ENCODE measurements around the gene TCEAL9.

The TCEAL9 gene

DNA sequence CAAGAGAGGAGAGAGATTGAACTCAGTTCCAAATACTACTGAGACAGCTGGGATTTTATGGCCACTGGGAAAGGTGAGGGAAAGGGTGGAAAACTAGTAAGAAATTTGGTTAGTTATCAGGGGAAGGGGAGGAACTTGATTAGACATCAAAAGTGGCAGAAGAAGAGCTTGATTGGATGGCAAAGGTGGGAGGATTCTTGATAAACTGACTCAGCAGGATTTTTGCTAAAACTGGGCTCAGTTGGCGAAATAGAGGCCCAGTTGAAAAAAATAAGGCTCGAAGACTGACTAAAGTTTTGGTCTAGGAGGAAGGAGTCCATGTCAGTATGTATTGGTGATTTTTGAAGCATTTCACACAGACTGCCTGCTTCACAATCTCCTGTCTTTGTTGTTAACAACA, 30.0 kb downstream of the TCEAL9 start:
- ATAC-seq = no peak

DNA sequence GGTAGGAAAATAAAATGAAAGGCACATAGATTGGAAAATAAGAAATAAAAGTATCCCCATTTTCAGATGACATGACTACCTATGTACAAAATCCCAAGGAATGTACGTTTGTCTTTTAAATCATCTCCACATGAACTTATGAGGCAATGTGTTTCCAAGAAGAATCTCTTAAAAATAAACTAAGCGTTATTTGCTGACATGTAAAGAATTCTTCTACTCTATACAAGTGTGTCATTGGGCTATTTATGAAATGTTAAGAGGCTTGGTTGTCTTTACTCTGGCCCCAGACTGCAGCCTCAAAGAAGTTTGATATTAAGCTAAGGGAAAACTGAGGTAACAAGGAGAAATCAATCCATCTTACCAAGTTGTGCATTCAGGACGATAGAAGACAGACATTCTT, 37.2 kb downstream of the TCEAL9 start:
- DNase-seq (no peak), ATAC-seq (no peak)
- H3K27ac Mint-ChIP-seq = no peak overlapping the region
- H3K9me3 Mint-ChIP-seq = peaks cover 3% of the 10 kb centered on the region
- no peak overlapping the region for H3K4me3 Mint-ChIP-seq
- no peaks in the 10 kb centered on the region for H3K36me3 Mint-ChIP-seq (ENCODE audit: low read depth)
- peaks cover 9% of the 10 kb centered on the region for H3K27me3 Mint-ChIP-seq
- peaks cover 24% of the 10 kb centered on the region for H3K4me1 Mint-ChIP-seq

More for the DNA sequence above, 30.0 kb downstream of the TCEAL9 start:
- no peak overlapping the region for H3K4me3 Mint-ChIP-seq
- no peaks in the 10 kb centered on the region for H3K36me3 Mint-ChIP-seq (ENCODE audit: low read depth)
- H3K4me1 Mint-ChIP-seq = no peaks in the 10 kb centered on the region
- H3K27ac Mint-ChIP-seq = no peak overlapping the region
- H3K27me3 Mint-ChIP-seq = peaks cover 7% of the 10 kb centered on the region
- no peak for DNase-seq
- H3K9me3 Mint-ChIP-seq = no peaks in the 10 kb centered on the region

DNA sequence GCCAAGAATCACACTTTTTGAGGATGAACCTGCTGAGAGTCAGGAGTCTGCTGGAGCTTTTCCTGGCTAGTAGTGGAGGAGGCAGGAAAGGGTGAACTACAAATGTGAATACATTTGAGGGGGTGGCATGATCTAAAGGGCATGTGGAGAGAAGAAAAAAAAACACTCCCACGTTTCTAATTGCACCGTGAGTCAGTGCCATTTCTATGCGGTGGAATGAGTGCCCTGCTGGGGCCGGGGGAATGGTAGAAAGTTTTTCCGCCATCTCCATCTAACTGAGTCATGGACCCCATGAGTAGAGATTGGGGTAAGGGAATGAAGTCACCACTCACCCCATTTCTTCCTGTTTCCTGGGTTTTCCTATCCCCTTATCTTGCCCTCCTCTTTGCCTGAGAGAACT, 39.9 kb downstream of the TCEAL9 start:
- H3K27ac Mint-ChIP-seq = peak overlapping the region; percentile 82
- H3K27me3 Mint-ChIP-seq = peaks cover 2% of the 10 kb centered on the region
- DNase-seq = no peak
- H3K4me1 Mint-ChIP-seq = peaks cover 29% of the 10 kb centered on the region
- H3K9me3 Mint-ChIP-seq = peaks cover 3% of the 10 kb centered on the region
- no peaks in the 10 kb centered on the region for H3K36me3 Mint-ChIP-seq (ENCODE audit: low read depth)
- peak overlapping the region; percentile 17 for H3K4me3 Mint-ChIP-seq
- ATAC-seq = peak; percentile 83

DNA sequence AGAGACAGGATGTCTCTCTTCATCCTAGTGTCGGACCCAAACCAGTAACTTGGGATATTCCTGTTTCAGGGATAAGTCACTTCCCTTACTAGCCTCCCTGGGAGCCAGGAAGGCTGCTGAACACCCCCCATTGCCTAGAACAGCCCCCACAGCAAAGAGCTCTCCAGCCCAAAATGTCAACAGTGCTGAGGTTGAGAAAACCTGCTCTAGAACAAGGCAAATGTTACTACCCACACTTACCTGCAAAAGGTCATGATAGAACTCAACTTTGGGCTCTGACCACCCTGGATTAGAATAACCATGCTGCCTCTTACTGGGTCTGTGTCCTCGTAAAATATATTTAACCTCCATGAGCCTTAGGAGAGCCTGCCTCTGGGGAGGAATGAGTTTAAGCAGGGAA, 40.4 kb downstream of the TCEAL9 start:
- H3K4me1 Mint-ChIP-seq = peaks cover 29% of the 10 kb centered on the region
- peak overlapping the region; percentile 17 for H3K4me3 Mint-ChIP-seq
- ATAC-seq (peak; percentile 52), DNase-seq (no peak)
- peaks cover 2% of the 10 kb centered on the region for H3K27me3 Mint-ChIP-seq
- H3K9me3 Mint-ChIP-seq = peaks cover 3% of the 10 kb centered on the region
- H3K36me3 Mint-ChIP-seq (ENCODE audit: low read depth) = no peaks in the 10 kb centered on the region
- peak overlapping the region; percentile 82 for H3K27ac Mint-ChIP-seq

DNA sequence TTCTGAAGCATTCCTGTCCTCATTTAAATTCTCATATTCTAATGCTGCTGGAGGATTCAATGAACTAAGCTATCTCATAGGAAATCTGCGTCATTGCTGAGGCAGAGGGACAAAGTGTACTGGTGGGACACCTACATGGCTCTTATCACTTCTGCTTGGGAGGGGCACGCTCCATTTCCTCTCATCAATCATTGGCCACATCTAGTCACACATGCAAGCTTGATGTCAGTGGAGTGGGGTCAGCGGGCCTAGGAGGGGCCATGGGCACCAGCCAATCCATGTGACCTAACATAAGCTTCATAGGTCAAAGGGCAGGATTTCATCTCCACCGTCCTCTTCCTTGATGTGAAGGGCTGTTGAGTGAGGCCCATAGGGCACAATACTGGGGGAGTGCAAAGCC, 41.4 kb downstream of the TCEAL9 start:
- no peak for ATAC-seq

DNA sequence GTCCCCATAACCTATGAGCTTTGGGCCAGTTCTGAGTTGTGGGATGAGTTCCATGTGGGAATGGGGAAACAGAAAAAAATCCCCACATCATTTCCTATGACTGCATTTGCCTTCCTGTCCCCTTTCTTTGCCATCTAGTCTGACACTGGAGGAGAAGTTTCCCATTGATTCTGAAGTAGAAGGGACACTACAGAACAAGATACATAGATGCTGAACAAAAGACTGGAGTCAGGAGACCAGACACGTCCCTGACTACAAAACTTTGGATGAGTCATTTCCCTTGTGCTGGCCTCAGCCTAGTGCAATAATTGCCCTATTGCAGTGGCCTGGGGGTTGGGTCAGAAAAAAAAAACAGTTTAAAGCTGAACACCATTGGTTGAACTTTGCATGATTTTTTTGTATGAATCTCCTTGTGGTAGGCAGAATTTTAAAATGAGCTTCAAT, 42.1 kb downstream of the TCEAL9 start:
- no peak for ATAC-seq
- peaks cover 3% of the 10 kb centered on the region for H3K9me3 Mint-ChIP-seq
- peaks cover 29% of the 10 kb centered on the region for H3K4me1 Mint-ChIP-seq
- H3K27ac Mint-ChIP-seq = peak overlapping the region; percentile 82
- no peak overlapping the region for H3K4me3 Mint-ChIP-seq
- DNase-seq = no peak
- H3K36me3 Mint-ChIP-seq (ENCODE audit: low read depth) = no peaks in the 10 kb centered on the region
- no peaks in the 10 kb centered on the region for H3K27me3 Mint-ChIP-seq

More for the DNA sequence above, 41.4 kb downstream of the TCEAL9 start:
- Mint-ChIP-seq H3K9me3 (peaks cover 3% of the 10 kb centered on the region), H3K4me3 (no peak overlapping the region), H3K4me1 (peaks cover 29% of the 10 kb centered on the region), H3K27ac (peak overlapping the region; percentile 82), H3K36me3 (ENCODE audit: low read depth) (no peaks in the 10 kb centered on the region), H3K27me3 (peaks cover 2% of the 10 kb centered on the region)
- DNase-seq = no peak

DNA sequence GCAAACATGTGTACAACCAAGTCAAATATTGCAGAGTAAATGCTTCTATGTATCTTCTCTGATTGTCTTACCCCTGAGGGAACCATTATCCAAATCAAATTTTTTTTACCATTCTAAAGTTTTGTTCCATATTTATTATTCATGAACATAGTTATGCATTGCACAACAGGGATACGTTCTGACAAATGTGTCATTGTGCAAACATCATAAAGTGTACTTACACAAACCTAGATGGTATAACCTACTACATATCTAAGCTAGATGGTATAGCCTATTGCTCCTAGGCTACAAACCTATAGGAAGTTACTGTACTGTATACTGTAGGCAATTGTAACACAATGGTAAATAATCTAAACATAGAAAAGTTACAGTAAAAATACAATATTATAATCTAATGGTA, 43.4 kb downstream of the TCEAL9 start:
- peaks cover 36% of the 10 kb centered on the region for H3K4me1 Mint-ChIP-seq
- no peak overlapping the region for H3K4me3 Mint-ChIP-seq
- ATAC-seq = no peak
- H3K27me3 Mint-ChIP-seq = no peaks in the 10 kb centered on the region
- H3K36me3 Mint-ChIP-seq (ENCODE audit: low read depth) = no peaks in the 10 kb centered on the region
- peaks cover 3% of the 10 kb centered on the region for H3K9me3 Mint-ChIP-seq
- H3K27ac Mint-ChIP-seq = no peak overlapping the region
- DNase-seq = no peak

DNA sequence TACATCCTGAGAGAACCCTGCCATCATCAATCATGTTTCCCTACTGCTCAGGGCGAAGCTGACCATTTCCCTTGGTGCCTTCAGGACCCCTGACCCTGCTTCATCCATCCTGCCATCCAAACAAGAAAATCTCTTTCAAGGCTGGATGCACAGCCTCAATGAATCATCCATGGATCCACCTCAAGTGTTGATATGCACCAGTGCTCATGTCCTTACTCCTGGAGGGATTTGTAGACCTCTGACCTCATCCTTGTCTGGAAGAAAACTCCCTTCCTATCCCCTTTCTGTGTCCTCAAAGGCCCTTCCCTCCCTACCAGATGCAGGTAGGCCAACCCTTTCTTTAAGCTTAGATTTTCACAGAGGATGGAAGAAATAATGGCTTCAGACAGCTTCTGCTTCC, 44.6 kb downstream of the TCEAL9 start:
- Mint-ChIP-seq H3K4me3 (no peak overlapping the region), H3K27me3 (peaks cover under 1% of the 10 kb centered on the region), H3K36me3 (ENCODE audit: low read depth) (no peaks in the 10 kb centered on the region), H3K9me3 (peaks cover 3% of the 10 kb centered on the region), H3K4me1 (peaks cover 37% of the 10 kb centered on the region), H3K27ac (no peak overlapping the region)
- ATAC-seq (no peak), DNase-seq (no peak)

DNA sequence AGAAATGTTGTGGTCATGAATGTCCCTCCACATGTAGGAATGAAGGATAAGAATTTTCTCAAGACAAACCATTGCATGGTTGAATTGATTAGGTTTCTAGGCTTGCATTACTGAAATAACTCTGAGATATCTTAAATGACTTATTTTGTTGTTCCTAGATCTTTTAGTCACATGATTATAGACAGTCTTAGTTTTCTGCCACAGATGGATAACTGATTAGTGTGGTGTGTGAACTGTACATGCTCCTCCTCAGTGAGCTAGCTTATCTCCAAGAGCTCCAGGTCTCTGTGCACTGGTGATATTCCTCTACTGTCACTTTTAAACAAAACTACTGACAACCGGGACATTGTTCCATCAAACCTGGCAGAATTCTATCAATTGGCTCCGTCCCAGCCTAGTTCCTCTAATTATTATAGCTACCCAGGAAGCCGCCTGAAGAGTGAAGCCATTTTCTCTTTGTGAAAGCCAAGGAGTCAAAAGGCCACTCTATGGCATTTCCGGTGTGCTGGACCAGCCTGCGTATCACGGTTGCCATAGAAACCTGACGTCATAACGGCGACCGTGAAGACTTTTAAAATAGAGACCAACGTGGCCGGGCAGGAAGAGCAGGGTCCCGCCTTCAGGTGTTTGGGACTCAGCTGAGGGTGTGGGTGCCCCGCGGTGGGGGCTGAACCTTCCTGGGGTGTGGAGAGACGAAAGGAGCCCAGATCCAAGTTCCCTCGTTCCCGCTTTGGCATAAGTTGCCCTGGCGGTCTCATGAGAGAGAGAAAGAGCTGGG, 48.1 kb downstream of the TCEAL9 start:
- H3K4me3 Mint-ChIP-seq = peak overlapping the region; percentile 82
- H3K27ac Mint-ChIP-seq = peak overlapping the region; percentile 74
- peak; percentile 66 for DNase-seq
- peaks cover 9% of the 10 kb centered on the region for H3K4me1 Mint-ChIP-seq
- H3K9me3 Mint-ChIP-seq = no peaks in the 10 kb centered on the region
- H3K36me3 Mint-ChIP-seq (ENCODE audit: low read depth) = no peaks in the 10 kb centered on the region
- peaks cover 4% of the 10 kb centered on the region for H3K27me3 Mint-ChIP-seq
- ATAC-seq = peak; percentile 75

DNA sequence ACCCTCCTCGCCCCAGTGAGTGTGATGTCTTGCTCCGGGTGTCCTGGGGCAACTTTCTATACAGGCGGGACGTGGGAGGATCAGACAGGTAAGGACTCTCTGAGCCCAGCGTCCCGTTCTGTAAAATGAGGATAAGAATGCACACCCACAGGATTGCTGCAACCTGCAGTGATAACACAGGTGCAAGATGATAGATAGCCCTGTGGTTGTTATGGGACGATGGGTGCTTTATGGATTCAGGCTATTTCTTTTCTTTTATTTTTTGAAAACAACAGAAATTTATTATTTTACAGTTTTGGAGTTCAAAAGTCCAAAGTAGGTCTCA, 48.7 kb downstream of the TCEAL9 start:
- H3K36me3 Mint-ChIP-seq (ENCODE audit: low read depth) = peaks cover 3% of the 10 kb centered on the region
- no peak for ATAC-seq
- no peak for DNase-seq

DNA sequence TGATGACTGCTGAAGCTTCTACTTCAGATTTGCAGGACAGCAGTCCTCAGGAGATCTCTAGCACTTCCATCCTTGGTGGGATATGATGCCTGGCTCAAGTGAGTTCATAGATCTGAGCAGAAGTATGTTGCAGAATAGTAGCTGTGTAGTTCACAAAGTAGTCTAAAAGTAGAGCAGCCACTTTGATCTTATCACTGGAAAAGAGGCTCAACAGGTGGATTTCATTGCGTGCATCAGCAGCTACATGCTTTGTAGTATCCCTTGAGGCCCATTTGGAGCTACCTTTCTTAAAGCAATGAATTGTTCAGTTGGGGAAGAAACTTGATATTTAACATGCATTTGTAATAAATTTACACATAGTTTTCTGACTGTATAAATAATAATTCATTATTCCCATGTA, 50.0 kb downstream of the TCEAL9 start:
- peaks cover 4% of the 10 kb centered on the region for H3K27me3 Mint-ChIP-seq
- H3K36me3 Mint-ChIP-seq (ENCODE audit: low read depth) = peaks cover 3% of the 10 kb centered on the region
- H3K4me3 Mint-ChIP-seq = no peak overlapping the region
- ATAC-seq (no peak), DNase-seq (no peak)
- no peak overlapping the region for H3K27ac Mint-ChIP-seq
- no peaks in the 10 kb centered on the region for H3K9me3 Mint-ChIP-seq
- H3K4me1 Mint-ChIP-seq = peaks cover 9% of the 10 kb centered on the region

More for the DNA sequence above, 48.7 kb downstream of the TCEAL9 start:
- no peaks in the 10 kb centered on the region for H3K9me3 Mint-ChIP-seq
- H3K27ac Mint-ChIP-seq = no peak overlapping the region
- H3K4me3 Mint-ChIP-seq = peak overlapping the region; percentile 82
- H3K27me3 Mint-ChIP-seq = peaks cover 4% of the 10 kb centered on the region
- H3K4me1 Mint-ChIP-seq = peaks cover 9% of the 10 kb centered on the region

DNA sequence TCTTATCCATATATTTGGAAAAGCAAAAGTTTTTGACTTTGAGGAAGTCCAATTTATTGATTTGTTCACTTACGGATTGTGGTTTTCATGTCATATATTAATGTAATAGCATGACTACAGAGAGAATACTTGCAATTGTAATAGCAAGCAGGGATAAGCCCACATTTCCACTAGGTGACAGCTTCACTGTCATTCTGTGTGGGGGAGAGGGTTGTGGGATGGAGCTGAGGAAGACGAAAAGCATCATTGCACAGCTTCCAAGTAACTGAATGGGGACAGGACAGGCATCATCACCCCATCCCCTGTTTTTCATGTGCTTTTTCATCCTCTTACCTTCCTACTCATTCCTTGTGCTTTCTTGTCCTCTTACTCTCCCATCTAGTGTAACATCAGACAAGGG, 51.5 kb downstream of the TCEAL9 start:
- ATAC-seq (no peak), DNase-seq (no peak)
- no peaks in the 10 kb centered on the region for H3K9me3 Mint-ChIP-seq
- peaks cover 3% of the 10 kb centered on the region for H3K36me3 Mint-ChIP-seq (ENCODE audit: low read depth)
- H3K27ac Mint-ChIP-seq = no peak overlapping the region
- no peak overlapping the region for H3K4me3 Mint-ChIP-seq
- H3K4me1 Mint-ChIP-seq = peaks cover 9% of the 10 kb centered on the region
- H3K27me3 Mint-ChIP-seq = peaks cover 4% of the 10 kb centered on the region
